CD4-positive, alpha-beta T cell treated with Interleukin-6 at 100 ng/mL for 8 hours (primary cell): ENCODE measurements around the gene NR2E3.

ENCODE experiments used
- DNase-seq: peaks from one replicate; pipeline ENCODE4 v3.0.0-alpha.2; 2020; ENCODE audit warnings: mixed read lengths, low spot score

The NR2E3 gene

GRCh38 chr15:71791975-71792374, 18.4 kb upstream of the NR2E3 start:
- DNase-seq: no peak

GRCh38 chr15:71792521-71792920, 17.8 kb upstream of the NR2E3 start:
- DNase-seq: no peak

- no peak for DNase-seq
Measured at GRCh38 chr15:71798641-71799040, 11.7 kb upstream of the NR2E3 start.

GRCh38 chr15:71800190-71800589, 10.2 kb upstream of the NR2E3 start:
- no peak for DNase-seq

- no peak for DNase-seq
Measured at GRCh38 chr15:71800835-71801745, 9.3 kb upstream of the NR2E3 start.

- no peak for DNase-seq
Measured at GRCh38 chr15:71801935-71802655, 8.3 kb upstream of the NR2E3 start.

- no peak for DNase-seq
Measured at GRCh38 chr15:71802770-71803169, 7.6 kb upstream of the NR2E3 start.

GRCh38 chr15:71804226-71804625, 6.1 kb upstream of the NR2E3 start:
- no peak for DNase-seq

GRCh38 chr15:71804695-71805470, 5.5 kb upstream of the NR2E3 start:
- DNase-seq: no peak

- DNase-seq: no peak
Measured at GRCh38 chr15:71806452-71806931, 3.9 kb upstream of the NR2E3 start.

GRCh38 chr15:71807125-71807629, 3.2 kb upstream of the NR2E3 start:
- DNase-seq: no peak

- DNase-seq: no peak
Measured at GRCh38 chr15:71807691-71808091, 2.7 kb upstream of the NR2E3 start.

- DNase-seq: no peak
Measured at GRCh38 chr15:71808311-71809020, 1.9 kb upstream of the NR2E3 start.

GRCh38 chr15:71809346-71809745, 1.0 kb upstream of the NR2E3 start:
- DNase-seq: no peak

GRCh38 chr15:71811036-71811736, 832 bp downstream of the NR2E3 start:
- DNase-seq: no peak

- DNase-seq: no peak
Measured at GRCh38 chr15:71811752-71812735, 1.7 kb downstream of the NR2E3 start.

GRCh38 chr15:71812966-71813722, 2.8 kb downstream of the NR2E3 start:
- no peak for DNase-seq

- no peak for DNase-seq
Measured at GRCh38 chr15:71813723-71814470, 3.5 kb downstream of the NR2E3 start.
